K562 (cell line): ENCODE data around the gene COMTD1. TPM values are rescaled to one million over a fixed set of nuclear protein-coding genes. Genes with fewer than 3 reads are reported as not detected.
A peak's percentile ranks its signal among the peaks of the same experiment; 100 is the strongest.

Source experiments
- BMI1 ChIP-seq: fragments of 150-350 bp; IDR thresholded peaks from 2 replicates; pipeline ENCODE4 v1.6.1; 2014; ENCODE audit warnings: low read length
- CXXC5 ChIP-seq: fragments of 250-450 bp; sonication (Bioruptor Pico); IDR thresholded peaks from 2 replicates; pipeline ENCODE4 v1.8.0; 2022; ENCODE audit warnings: inconsistent platforms, mild to moderate bottlenecking, moderate library complexity
- MCM7 ChIP-seq, 2 experiments: fragments of 450-650 bp; IDR thresholded peaks; 2 replicates each; pipeline ENCODE4 v1.6.1; 2016 to 2018
- MIER1 ChIP-seq: fragments of 450-650 bp; IDR thresholded peaks from 2 replicates; pipeline ENCODE4 v1.6.1; 2016; ENCODE audit warnings: antibody characterized with exemption, mild to moderate bottlenecking, low read depth
- MXI1 ChIP-seq: IDR thresholded peaks from 2 replicates; pipeline ENCODE4 v1.6.1; 2011; ENCODE audit warnings: low read depth, mild to moderate bottlenecking, improper control_type of control experiment, low read length
- RAD21 ChIP-seq, 2 experiments: fragments of 250-450 bp in 1 of 2; fragments of 450-650 bp in 1 of 2; sonication (Bioruptor Pico) in 1 of 2; formaldehyde crosslinking in 1 of 2; IDR thresholded peaks in 1 of 2; conservative IDR thresholded peaks in 1 of 2; 2 replicates each; pipeline versions ENCODE4 v1.4.0 to v1.8.0; 2020 to 2022; ENCODE audit warnings: mild to moderate bottlenecking in 2 of 2, moderate library complexity in 1 of 2
- RBM14 ChIP-seq: fragments of 200-400 bp; formaldehyde crosslinking; IDR thresholded peaks from 2 replicates; pipeline ENCODE4 v1.6.1; 2018; ENCODE audit warnings: low read depth, mild to moderate bottlenecking, low read length, moderate library complexity, borderline replicate concordance; ENCODE audit not compliant: insufficient read depth
- SRSF3 ChIP-seq: fragments of 200-400 bp; formaldehyde crosslinking; IDR thresholded peaks from 2 replicates; pipeline ENCODE4 v1.6.1; 2016; ENCODE audit warnings: mild to moderate bottlenecking, low read length, moderate library complexity; ENCODE audit not compliant: insufficient read depth
- ZFP1 ChIP-seq: fragments of 450-650 bp; formaldehyde crosslinking; IDR thresholded peaks from 2 replicates; pipeline ENCODE4 v1.4.0; 2020; ENCODE audit warnings: mild to moderate bottlenecking, mixed read lengths
- ZNF584 ChIP-seq: fragments of 200-800 bp; sonication (Bioruptor generic); IDR thresholded peaks from 2 replicates; pipeline ENCODE4 v1.6.1; 2016; ENCODE audit warnings: low read depth, mild to moderate bottlenecking, missing genetic modification characterization, missing compliant biosample characterization
- polyA plus RNA-seq, 8 experiments: library from polyadenylated mRNA; depleted of rRNA in 4 of 8; stranded (reverse) in 5 of 8; unstranded in 3 of 8; fragments of >200 nt; fragmentation: Nextera tagmentation in 2 of 8; fragmentation: Illumina TruSeq in 1 of 8; extraction: Ambion mirVana in 2 of 8; extraction: Trizol in 1 of 8; gene quantifications; 2 replicates each; pipeline versions ENCODE4 v1.2.1 to v1.2.3, GENCODE V29; 2011 to 2014; ENCODE audit warnings: inconsistent platforms in 1 of 8, missing spikeins in 1 of 8
- total RNA-seq, 7 experiments: library from RNA; depleted of rRNA in 6 of 7; stranded (reverse); fragments of >200 nt in 6 of 7; fragmentation: Illumina TruSeq in 2 of 7; extraction: Trizol in 2 of 7; gene quantifications; 2 replicates each; pipeline versions ENCODE4 v1.2.1 to v1.2.3, GENCODE V29; 2011 to 2021; ENCODE audit warnings: low replicate concordance in 1 of 7
- TF ChIP-seq, protein P1 (sequence below): fragments of 450-650 bp; IDR thresholded peaks from 2 replicates; pipeline ENCODE4 v1.6.1; 2016; ENCODE audit warnings: mild to moderate bottlenecking, moderate library complexity
- TF ChIP-seq, protein P2 (sequence below): fragments of 250-450 bp; sonication (Bioruptor Pico); IDR thresholded peaks from 2 replicates; pipeline ENCODE4 v1.8.0; 2022; ENCODE audit warnings: moderate library complexity, mild to moderate bottlenecking, inconsistent platforms
- TF ChIP-seq, protein P3 (sequence below): fragments of 250-450 bp; sonication (Bioruptor Pico); IDR thresholded peaks from 2 replicates; pipeline ENCODE4 v1.4.0; 2020; ENCODE audit warnings: borderline replicate concordance

COMTD1 gene
- total and polyA plus RNA-seq, 9 of the 15 experiments (the other 6 are each of a cell fraction or from before 2014, with no cell fraction given), result 0.41 to 112 (median 13.7) TPM

DNA sequence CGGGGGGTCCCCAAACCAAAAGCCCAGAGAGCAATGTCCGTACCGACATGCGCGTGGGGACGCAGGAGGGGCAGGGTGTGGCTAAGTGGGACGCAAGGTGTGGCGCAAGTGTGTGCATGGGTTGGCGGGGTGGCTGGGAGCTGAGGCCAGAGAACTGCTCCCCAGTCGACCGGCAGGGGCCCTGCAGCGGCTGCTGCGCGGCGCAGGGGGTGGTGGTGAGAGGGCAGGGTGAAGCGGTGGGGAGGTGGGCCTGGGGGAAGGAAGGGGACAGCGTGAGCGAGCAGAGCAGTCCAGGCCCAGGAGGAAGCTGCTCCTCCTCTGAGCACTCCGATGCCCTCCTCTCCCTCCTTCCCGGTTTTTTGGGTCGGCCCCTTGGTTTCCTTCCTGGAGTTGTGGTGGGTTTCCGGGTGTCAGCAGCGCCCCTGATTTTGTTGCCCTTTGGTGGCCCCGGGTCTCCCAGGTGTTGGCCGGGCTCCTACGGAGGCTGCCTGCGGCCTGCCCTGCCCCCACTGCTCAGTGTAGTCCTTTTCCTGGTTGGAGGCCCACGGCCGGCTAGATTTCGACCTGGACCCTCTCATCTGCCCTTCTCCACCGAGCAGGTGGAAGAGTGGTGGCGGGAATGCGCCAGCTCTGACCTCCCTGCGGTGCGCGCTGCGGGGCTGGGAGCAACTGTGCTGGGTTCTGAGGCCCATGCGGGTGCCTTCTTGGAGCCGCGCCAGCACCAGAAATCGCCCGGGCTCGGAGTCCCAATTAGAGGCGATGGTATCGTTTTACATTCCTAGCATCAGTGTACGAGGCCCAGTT, 40.5 kb upstream of the COMTD1 start (continued):
- TF ChIP-seq, protein P1, sequence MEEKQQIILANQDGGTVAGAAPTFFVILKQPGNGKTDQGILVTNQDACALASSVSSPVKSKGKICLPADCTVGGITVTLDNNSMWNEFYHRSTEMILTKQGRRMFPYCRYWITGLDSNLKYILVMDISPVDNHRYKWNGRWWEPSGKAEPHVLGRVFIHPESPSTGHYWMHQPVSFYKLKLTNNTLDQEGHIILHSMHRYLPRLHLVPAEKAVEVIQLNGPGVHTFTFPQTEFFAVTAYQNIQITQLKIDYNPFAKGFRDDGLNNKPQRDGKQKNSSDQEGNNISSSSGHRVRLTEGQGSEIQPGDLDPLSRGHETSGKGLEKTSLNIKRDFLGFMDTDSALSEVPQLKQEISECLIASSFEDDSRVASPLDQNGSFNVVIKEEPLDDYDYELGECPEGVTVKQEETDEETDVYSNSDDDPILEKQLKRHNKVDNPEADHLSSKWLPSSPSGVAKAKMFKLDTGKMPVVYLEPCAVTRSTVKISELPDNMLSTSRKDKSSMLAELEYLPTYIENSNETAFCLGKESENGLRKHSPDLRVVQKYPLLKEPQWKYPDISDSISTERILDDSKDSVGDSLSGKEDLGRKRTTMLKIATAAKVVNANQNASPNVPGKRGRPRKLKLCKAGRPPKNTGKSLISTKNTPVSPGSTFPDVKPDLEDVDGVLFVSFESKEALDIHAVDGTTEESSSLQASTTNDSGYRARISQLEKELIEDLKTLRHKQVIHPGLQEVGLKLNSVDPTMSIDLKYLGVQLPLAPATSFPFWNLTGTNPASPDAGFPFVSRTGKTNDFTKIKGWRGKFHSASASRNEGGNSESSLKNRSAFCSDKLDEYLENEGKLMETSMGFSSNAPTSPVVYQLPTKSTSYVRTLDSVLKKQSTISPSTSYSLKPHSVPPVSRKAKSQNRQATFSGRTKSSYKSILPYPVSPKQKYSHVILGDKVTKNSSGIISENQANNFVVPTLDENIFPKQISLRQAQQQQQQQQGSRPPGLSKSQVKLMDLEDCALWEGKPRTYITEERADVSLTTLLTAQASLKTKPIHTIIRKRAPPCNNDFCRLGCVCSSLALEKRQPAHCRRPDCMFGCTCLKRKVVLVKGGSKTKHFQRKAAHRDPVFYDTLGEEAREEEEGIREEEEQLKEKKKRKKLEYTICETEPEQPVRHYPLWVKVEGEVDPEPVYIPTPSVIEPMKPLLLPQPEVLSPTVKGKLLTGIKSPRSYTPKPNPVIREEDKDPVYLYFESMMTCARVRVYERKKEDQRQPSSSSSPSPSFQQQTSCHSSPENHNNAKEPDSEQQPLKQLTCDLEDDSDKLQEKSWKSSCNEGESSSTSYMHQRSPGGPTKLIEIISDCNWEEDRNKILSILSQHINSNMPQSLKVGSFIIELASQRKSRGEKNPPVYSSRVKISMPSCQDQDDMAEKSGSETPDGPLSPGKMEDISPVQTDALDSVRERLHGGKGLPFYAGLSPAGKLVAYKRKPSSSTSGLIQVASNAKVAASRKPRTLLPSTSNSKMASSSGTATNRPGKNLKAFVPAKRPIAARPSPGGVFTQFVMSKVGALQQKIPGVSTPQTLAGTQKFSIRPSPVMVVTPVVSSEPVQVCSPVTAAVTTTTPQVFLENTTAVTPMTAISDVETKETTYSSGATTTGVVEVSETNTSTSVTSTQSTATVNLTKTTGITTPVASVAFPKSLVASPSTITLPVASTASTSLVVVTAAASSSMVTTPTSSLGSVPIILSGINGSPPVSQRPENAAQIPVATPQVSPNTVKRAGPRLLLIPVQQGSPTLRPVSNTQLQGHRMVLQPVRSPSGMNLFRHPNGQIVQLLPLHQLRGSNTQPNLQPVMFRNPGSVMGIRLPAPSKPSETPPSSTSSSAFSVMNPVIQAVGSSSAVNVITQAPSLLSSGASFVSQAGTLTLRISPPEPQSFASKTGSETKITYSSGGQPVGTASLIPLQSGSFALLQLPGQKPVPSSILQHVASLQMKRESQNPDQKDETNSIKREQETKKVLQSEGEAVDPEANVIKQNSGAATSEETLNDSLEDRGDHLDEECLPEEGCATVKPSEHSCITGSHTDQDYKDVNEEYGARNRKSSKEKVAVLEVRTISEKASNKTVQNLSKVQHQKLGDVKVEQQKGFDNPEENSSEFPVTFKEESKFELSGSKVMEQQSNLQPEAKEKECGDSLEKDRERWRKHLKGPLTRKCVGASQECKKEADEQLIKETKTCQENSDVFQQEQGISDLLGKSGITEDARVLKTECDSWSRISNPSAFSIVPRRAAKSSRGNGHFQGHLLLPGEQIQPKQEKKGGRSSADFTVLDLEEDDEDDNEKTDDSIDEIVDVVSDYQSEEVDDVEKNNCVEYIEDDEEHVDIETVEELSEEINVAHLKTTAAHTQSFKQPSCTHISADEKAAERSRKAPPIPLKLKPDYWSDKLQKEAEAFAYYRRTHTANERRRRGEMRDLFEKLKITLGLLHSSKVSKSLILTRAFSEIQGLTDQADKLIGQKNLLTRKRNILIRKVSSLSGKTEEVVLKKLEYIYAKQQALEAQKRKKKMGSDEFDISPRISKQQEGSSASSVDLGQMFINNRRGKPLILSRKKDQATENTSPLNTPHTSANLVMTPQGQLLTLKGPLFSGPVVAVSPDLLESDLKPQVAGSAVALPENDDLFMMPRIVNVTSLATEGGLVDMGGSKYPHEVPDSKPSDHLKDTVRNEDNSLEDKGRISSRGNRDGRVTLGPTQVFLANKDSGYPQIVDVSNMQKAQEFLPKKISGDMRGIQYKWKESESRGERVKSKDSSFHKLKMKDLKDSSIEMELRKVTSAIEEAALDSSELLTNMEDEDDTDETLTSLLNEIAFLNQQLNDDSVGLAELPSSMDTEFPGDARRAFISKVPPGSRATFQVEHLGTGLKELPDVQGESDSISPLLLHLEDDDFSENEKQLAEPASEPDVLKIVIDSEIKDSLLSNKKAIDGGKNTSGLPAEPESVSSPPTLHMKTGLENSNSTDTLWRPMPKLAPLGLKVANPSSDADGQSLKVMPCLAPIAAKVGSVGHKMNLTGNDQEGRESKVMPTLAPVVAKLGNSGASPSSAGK, result peak; percentile 45; the same call in 1 of the 2 replicates
- TF ChIP-seq MCM7 (IDR thresholded peaks at IDR 0.05) (no peak), RBM14 (no peak), ZNF584 (CRISPR knock-in tag) (no peak), BMI1 (no peak), SRSF3 (no peak), MIER1 (no peak), RAD21 (CRISPR knock-in tag; conservative IDR thresholded peaks at IDR 0.05 in 1 of 2, IDR thresholded peaks at IDR 0.05 in 1 of 2) (no peak), MXI1 (no peak), ZFP1 (CRISPR knock-in tag) (no peak), CXXC5 (CRISPR knock-in tag) (no peak)
- TF ChIP-seq, protein P2, sequence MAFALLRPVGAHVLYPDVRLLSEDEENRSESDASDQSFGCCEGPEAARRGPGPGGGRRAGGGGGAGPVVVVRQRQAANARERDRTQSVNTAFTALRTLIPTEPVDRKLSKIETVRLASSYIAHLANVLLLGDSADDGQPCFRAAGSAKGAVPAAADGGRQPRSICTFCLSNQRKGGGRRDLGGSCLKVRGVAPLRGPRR, result no peak
- TF ChIP-seq, protein P3, sequence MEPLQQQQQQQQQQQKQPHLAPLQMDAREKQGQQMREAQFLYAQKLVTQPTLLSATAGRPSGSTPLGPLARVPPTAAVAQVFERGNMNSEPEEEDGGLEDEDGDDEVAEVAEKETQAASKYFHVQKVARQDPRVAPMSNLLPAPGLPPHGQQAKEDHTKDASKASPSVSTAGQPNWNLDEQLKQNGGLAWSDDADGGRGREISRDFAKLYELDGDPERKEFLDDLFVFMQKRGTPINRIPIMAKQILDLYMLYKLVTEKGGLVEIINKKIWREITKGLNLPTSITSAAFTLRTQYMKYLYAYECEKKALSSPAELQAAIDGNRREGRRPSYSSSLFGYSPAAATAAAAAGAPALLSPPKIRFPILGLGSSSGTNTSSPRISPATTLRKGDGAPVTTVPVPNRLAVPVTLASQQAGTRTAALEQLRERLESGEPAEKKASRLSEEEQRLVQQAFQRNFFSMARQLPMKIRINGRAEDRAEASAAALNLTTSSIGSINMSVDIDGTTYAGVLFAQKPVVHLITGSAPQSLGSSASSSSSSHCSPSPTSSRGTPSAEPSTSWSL, result no peak
